Adrenal gland (tissue), 5 donors: ENCODE data around the gene CCDC102A.

Experiments
- CTCF ChIP-seq, 6 experiments: fragments of 450-650 bp in 4 of 6; fragments of 200-600 bp in 2 of 6; sonication (generic) in 1 of 6; IDR thresholded peaks; 1 replicate in 5 of 6; 2 replicates in 1 of 6; pipeline versions ENCODE4 v1.5.1 to v1.8.0; 2016 to 2021; ENCODE audit warnings: antibody characterized with exemption in 6 of 6, mild to moderate bottlenecking in 2 of 6, moderate library complexity in 1 of 6
- POLR2A ChIP-seq, 2 donors: fragments of 450-650 bp; IDR thresholded peaks; one replicate each; pipeline ENCODE4 v1.6.1; 2017; ENCODE audit warnings: antibody characterized with exemption in 2 of 2, mild to moderate bottlenecking in 2 of 2, moderate library complexity in 1 of 2
- donor health status: DM: no; HTN: no; CAD: no.

DNA sequence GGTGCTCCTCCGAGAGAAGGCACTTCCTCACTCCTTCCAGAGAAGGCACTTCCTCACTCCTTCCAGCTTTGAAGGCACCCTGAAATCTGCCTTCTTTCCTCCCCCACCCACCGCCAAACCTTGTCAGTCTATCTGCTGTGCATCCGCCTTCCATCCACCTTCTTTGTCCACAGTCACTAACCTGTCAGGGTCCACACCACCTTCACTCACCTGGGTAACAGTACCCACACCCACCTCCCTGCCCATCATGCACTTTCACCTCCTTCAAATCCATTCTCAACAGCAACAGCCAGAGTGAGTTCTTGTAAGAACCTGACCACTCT lies 5.2 kb downstream of the CCDC102A start:
- no peak for TF ChIP-seq POLR2A (IDR thresholded peaks at IDR 0.05)
- TF ChIP-seq CTCF (IDR thresholded peaks at IDR 0.05): no peak
